GM19395 (cell line): ENCODE measurements around the gene POLD4.

ENCODE experiments used
- ATAC-seq: cut with Tn5 transposase; IDR thresholded peaks from one replicate; pipeline ENCODE4 v1.9.1; 2021; ENCODE audit warnings: mild to moderate bottlenecking, moderate library complexity; ENCODE audit not compliant: unreplicated experiment

POLD4 gene

GRCh38 chr11:67371911-67372320 is 18.6 kb upstream of the POLD4 start:
- ATAC-seq, result no peak

DNA sequence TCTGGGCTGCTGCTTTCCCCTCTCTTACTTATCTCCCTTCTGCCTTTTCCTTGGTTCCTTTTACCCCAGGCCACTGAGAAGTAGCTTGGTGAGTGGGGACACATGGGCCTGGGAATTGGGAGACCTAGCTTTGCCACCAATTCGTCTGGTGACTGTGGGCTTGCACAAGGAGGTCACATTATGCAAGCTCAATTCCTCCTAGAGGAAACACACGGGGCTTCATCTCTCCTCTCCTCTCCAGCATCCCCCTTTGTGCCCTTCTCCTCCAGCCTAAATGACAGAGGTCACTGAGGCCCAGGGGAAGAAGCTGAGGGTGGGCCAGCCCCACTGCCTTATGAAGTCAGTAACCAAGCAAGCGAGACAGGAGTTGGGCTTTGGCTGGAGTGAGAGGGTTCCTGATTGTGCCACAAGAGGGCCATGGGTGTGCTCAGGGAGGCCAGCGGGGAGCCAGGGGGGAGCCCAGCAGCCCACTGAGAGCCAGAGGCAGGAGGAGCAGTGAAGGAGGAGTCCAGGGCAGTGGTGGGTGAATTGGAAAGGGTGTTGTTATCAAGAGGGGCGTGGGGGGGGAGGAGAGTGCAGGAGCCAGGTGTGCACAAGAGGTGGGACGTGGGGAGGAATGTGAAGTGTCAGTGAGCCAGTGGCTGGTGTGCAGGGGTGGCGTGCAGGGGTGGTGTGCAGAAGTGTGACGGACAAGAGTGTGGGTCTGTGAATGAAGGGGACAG is 18.0 kb upstream of the POLD4 start:
- no peak for ATAC-seq

- ATAC-seq, result no peak
Observed at GRCh38 chr11:67370351-67371076, 17.2 kb upstream of the POLD4 start.

- no peak for ATAC-seq
Observed at GRCh38 chr11:67369801-67370284, 16.5 kb upstream of the POLD4 start.

DNA sequence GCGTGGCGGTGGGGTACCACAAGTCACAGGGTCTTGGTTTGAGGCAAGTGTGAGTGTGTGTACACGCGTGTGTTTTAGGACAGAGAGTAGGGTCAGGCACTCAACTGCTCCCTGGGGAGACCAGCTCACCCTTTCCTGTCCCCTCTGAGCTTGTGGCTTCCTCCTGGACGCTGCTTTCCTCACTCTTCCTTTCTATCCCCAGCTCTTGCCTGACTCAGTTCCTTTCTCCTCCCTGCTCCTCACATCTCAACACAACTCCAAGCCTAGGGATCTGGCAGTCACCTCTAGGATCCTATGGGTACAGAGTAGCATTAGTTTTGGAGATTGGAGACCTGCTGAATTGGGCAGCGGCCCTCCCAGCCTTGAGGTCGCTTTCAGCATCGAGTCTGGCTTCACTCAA is 15.9 kb upstream of the POLD4 start:
- no peak for ATAC-seq

GRCh38 chr11:67368621-67369020 is 15.3 kb upstream of the POLD4 start:
- ATAC-seq, result no peak

- ATAC-seq, result no peak
Observed at GRCh38 chr11:67367761-67368227, 14.4 kb upstream of the POLD4 start.

- no peak for ATAC-seq
Observed at GRCh38 chr11:67366961-67367760, 13.8 kb upstream of the POLD4 start.

- ATAC-seq, result no peak
Observed at GRCh38 chr11:67366546-67366945, 13.2 kb upstream of the POLD4 start.

DNA sequence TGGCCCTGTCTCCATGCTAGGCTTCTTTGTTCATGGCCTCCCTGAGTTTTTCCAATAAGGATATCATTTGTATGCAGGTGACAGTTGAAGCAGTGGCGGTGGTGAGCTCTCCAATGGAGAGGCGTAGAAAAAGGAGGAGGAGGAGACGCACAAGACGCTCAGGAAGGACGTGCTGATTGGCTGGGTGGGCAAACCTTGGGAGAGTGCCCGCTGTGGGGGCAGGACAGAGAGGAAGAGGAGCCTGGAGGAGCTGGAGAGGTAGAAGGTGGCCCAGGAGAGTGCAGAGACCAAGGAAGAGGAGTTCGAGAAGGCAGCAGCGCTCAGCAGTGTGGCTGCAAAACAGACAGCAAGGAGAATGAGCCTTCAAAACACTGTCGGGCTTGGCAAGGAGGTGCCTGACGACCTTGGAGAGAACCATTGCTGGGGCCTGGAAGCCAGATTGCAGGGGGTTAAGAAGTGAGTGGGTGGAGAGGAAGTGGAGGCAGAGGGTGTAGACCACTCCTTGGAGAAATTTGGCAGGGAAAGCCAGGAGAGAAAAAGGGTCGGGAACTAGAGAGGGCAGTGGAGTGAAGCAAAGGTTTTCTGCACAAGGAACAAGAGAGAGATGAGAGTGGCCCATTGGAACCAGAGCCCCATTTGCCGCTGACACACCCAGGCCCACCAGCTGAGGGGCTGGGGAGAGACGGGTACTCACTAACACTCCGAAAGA is 12.5 kb upstream of the POLD4 start:
- no peak for ATAC-seq

- ATAC-seq, result no peak
Observed at GRCh38 chr11:67364783-67365722, 11.7 kb upstream of the POLD4 start.

GRCh38 chr11:67364169-67364568 is 10.8 kb upstream of the POLD4 start:
- no peak for ATAC-seq

- no peak for ATAC-seq
Observed at GRCh38 chr11:67357831-67358670, 4.7 kb upstream of the POLD4 start.

DNA sequence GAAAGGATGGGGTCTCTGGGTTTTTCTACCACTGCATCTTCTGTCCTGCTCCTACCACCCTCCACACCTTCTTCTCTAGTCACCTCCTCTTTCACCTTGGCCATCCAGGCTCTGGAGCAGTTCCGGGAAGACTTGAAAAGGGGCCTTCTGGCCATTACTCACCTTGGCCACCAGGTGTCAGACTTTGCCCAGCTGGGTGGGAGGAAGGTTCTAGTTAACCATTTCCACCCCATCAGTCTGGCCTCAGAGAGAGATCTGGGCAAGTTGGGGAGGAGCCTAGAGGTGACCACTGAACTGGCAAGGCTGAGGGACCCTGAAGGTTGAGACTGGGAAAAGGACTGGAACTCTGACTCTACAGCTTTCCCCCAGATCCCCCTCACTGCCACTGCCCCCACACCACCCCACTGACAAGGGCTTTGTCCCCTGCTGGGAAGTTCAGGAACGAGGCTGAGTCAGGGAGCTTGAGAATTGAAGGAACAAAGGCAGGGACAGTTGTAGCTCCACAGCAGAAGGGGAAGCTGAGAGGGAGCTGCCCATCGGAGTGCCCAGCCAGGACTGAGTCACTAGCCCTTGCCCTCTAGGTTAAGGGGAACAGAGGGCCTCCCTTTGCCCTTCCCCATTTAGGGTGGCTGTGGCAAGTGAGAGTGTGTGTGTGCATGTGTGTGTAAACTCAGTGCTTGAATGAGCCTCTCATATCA is 3.7 kb upstream of the POLD4 start:
- ATAC-seq, result no peak

DNA sequence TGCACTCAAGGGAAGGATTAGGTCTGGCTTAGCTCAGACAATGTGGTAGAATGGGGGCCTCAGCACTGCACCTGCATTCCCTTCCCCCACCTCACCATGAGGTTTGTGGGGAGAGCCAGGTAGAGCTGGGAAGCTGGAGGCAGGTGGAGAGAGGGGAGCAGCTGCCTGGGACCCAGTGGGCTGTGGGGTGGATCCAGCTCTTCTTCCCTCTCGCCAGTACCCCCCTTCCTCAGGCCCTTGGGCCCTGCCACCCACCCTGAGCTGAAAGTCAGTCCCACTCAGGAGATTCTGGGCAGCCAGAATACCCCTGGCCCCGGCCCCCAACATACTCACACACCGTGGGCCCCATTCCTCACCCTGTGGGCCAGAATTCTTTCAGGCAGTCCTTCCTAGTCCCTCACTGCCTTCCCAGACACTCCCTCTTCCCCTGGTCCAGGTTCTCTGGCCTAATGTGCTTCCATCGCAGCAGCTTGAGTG is 3.1 kb upstream of the POLD4 start:
- no peak for ATAC-seq

DNA sequence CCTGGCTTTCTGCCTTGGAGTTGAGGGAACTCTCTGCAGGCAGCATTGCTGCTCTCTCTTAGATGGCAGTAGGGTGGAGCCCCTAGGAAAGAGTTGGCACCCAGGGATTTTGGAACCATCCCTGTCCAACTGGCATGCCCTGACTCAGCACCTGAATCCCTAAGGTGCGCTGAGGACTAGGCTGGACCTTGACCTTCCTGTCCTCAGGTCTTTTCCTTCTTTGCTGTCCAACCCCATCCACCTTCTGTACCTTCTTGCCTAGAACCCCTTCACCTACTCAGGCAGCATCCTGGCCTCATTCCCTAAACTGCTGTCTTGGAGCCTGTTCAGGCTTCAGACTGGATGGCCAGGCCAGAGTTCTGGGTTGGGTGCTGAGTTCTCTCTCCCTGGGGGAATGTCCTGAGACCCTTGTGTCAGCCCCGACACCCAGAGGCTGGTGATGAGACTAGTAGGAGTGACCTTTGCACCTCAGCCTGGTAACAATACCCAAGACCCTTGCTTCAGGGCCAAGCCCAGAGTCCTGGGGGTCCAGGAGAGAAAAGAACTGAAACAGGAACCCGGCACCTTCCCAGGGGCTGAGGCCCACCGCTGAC is 2.5 kb upstream of the POLD4 start:
- ATAC-seq, result no peak

GRCh38 chr11:67355023-67355793 is 1.9 kb upstream of the POLD4 start:
- ATAC-seq, result no peak
